Measurements from ENCODE around the gene ADA.

Gene ADA

GRCh38 chr20:44574372-44574771, 77.1 kb downstream of the ADA start:
- DNase-seq, result no peak

- DNase-seq, result no peak
These were observed 78.0 kb downstream of the ADA start for GRCh38 chr20:44573501-44573869.

- no peak for DNase-seq
These were observed 78.7 kb downstream of the ADA start for GRCh38 chr20:44572551-44573500.

- DNase-seq, result no peak
These were observed 80.0 kb downstream of the ADA start for GRCh38 chr20:44571362-44571988.

GRCh38 chr20:44570367-44570766, 81.1 kb downstream of the ADA start:
- DNase-seq, result no peak
